ENCODE results near the gene AFG1L. TPM values are rescaled to one million over a fixed set of nuclear protein-coding genes. Genes with fewer than 3 reads are reported as not detected.

AFG1L gene
- total RNA-seq, 1 experiment from 2014 or later, result 8.2 TPM

DNA sequence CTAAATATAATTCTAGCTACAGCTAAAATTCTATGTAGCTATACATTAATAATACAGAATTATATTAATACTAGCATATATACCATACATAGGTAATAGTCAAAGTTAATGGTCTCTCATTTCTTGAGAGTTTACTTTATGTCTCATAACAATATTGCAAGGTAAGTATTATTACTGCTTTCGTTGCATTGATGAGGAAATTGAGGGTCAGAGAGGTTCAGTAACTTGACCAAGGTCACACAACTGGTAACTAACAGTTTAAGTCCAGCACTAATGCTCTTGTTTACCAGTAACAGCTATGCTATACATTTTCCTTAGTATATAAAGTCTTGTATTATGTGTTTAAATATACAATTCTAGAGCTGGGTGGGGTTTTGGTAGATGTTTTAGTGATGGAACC is 67.6 kb downstream of the AFG1L start:
- Mint-ChIP-seq H3K27me3 (ENCODE audit: insufficient read depth, unreplicated experiment) (no peaks in the 10 kb centered on the region), H3K27ac (ENCODE audit: low read depth, unreplicated experiment) (no peak overlapping the region), H3K36me3 (ENCODE audit: insufficient read depth, unreplicated experiment) (no peaks in the 10 kb centered on the region), H3K4me1 (ENCODE audit: insufficient read depth, unreplicated experiment) (peaks cover 5% of the 10 kb centered on the region), H3K9me3 (ENCODE audit: unreplicated experiment) (no peaks in the 10 kb centered on the region), H3K4me3 (ENCODE audit: unreplicated experiment) (no peak overlapping the region)
- DNase-seq (ENCODE audit: unreplicated experiment), result no peak
- ChIA-PET POLR2A (interaction anchor here (0.6 to 3.0 kb wide), 3 partner anchors 32 to 102 kb away, joined by 3 to 12 read pairs (median 5); partner anchors contain the start of genes AFG1L and SNX3), CTCF (no interaction called here)
- no TSS peak for BruUV-seq (replicated peaks)
- intact Hi-C loops (cut with micrococcal nuclease), result no loop called here
- TF ChIP-seq, protein P1, sequence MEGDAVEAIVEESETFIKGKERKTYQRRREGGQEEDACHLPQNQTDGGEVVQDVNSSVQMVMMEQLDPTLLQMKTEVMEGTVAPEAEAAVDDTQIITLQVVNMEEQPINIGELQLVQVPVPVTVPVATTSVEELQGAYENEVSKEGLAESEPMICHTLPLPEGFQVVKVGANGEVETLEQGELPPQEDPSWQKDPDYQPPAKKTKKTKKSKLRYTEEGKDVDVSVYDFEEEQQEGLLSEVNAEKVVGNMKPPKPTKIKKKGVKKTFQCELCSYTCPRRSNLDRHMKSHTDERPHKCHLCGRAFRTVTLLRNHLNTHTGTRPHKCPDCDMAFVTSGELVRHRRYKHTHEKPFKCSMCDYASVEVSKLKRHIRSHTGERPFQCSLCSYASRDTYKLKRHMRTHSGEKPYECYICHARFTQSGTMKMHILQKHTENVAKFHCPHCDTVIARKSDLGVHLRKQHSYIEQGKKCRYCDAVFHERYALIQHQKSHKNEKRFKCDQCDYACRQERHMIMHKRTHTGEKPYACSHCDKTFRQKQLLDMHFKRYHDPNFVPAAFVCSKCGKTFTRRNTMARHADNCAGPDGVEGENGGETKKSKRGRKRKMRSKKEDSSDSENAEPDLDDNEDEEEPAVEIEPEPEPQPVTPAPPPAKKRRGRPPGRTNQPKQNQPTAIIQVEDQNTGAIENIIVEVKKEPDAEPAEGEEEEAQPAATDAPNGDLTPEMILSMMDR (IDR thresholded peaks at IDR 0.05; ENCODE audit: unreplicated experiment), result no peak

DNA sequence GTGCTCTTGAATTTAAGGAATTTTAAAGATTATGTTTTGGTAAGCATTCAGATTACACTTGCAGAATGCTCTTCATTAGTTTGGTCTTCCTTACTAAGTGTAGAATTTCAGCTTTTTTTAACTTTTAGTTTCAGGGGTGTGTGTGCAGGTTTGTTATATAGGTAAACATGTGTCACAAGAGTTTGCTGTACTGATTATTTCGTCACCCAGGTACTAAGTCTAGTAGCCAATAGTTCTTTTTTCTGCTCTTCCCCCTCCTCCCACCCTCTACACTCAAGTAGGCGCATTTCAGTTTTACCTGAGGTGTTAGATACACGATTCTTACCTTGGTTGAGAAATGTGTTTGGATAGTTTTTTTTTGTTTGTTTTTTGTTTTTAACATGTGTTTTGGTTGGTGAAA is 68.3 kb downstream of the AFG1L start:
- TF ChIP-seq, protein P1 (IDR thresholded peaks at IDR 0.05; ENCODE audit: unreplicated experiment), result no peak
- Mint-ChIP-seq H3K4me3 (ENCODE audit: unreplicated experiment) (no peak overlapping the region), H3K4me1 (ENCODE audit: insufficient read depth, unreplicated experiment) (peaks cover 5% of the 10 kb centered on the region), H3K36me3 (ENCODE audit: insufficient read depth, unreplicated experiment) (no peaks in the 10 kb centered on the region), H3K9me3 (ENCODE audit: unreplicated experiment) (no peaks in the 10 kb centered on the region), H3K27ac (ENCODE audit: low read depth, unreplicated experiment) (no peak overlapping the region), H3K27me3 (ENCODE audit: insufficient read depth, unreplicated experiment) (no peaks in the 10 kb centered on the region)
- no peak for DNase-seq (ENCODE audit: unreplicated experiment)
- ChIA-PET CTCF (no interaction called here), POLR2A (interaction anchor here (0.6 to 3.0 kb wide), 3 partner anchors 32 to 102 kb away, joined by 3 to 12 read pairs (median 5); partner anchors contain the start of genes AFG1L and SNX3)
- BruUV-seq (replicated peaks), result no TSS peak
- intact Hi-C loops (cut with micrococcal nuclease), result no loop called here

DNA sequence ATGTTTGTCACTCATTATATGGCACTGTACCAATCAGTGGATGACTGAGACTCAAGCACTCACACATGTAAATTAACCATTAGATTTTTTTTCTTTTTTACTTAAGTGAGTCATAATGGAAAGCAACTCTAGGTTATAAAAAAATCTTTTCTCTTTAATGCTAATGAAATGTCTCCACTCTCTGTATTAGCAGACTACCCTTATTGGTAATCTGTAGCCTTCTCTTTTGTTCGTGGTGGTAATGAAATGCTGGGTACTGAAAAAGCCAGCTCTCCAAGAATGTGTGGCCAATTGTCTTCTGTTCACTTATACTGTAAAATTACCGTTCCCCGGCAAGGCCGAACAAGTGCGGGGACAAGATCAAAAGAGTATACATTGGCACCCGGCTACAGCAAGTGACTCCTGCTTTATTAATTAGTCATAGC is 69.0 kb downstream of the AFG1L start:
- POLR2A ChIA-PET, result interaction anchor here (0.6 to 3.0 kb wide), 4 partner anchors 9 to 266 kb away, joined by 3 to 12 read pairs (median 5); partner anchors contain the start of gene AFG1L
- peak overlapping the region; percentile 17 for H3K4me3 Mint-ChIP-seq (ENCODE audit: unreplicated experiment)
- CTCF ChIA-PET, result no interaction called here
- H3K36me3 Mint-ChIP-seq (ENCODE audit: insufficient read depth, unreplicated experiment), result no peaks in the 10 kb centered on the region
- H3K27ac Mint-ChIP-seq (ENCODE audit: low read depth, unreplicated experiment), result no peak overlapping the region
- TF ChIP-seq, protein P1 (IDR thresholded peaks at IDR 0.05; ENCODE audit: unreplicated experiment), result no peak
- peaks cover 5% of the 10 kb centered on the region for H3K4me1 Mint-ChIP-seq (ENCODE audit: insufficient read depth, unreplicated experiment)
- DNase-seq (ENCODE audit: unreplicated experiment), result peak; percentile 17
- H3K27me3 Mint-ChIP-seq (ENCODE audit: insufficient read depth, unreplicated experiment), result no peaks in the 10 kb centered on the region
- intact Hi-C loops (cut with micrococcal nuclease), result no loop called here
- BruUV-seq (replicated peaks), result no TSS peak
- H3K9me3 Mint-ChIP-seq (ENCODE audit: unreplicated experiment), result no peaks in the 10 kb centered on the region

DNA sequence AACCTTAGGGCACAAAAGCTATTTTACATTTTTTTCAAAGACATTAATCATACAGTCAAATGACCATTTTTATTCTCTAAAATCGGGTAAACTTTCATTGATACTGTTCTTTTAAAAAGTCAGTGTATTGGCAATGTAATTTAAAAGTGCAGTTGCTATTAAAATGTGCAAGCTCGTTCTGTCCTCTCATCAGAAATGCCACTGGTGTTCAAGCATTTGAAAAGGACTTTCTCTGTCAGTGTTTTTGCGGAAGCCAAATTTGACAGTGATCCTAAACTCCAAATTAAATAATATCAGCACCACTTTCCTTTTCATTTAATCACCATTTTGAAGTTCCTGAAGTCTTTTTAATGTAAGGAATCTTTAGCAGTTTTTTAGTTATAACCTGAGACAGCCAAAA is 69.6 kb downstream of the AFG1L start:
- POLR2A ChIA-PET, result interaction anchor here (0.6 to 3.0 kb wide), 3 partner anchors 9 to 267 kb away, joined by 3 to 12 read pairs (median 7); partner anchors contain the start of gene AFG1L
- DNase-seq (ENCODE audit: unreplicated experiment), result no peak

More for the DNA sequence above, 69.6 kb downstream of the AFG1L start:
- Mint-ChIP-seq H3K27ac (ENCODE audit: low read depth, unreplicated experiment) (no peak overlapping the region), H3K9me3 (ENCODE audit: unreplicated experiment) (no peaks in the 10 kb centered on the region), H3K4me1 (ENCODE audit: insufficient read depth, unreplicated experiment) (peaks cover 5% of the 10 kb centered on the region), H3K36me3 (ENCODE audit: insufficient read depth, unreplicated experiment) (no peaks in the 10 kb centered on the region), H3K27me3 (ENCODE audit: insufficient read depth, unreplicated experiment) (no peaks in the 10 kb centered on the region), H3K4me3 (ENCODE audit: unreplicated experiment) (peak overlapping the region; percentile 17)
- TF ChIP-seq, protein P1 (IDR thresholded peaks at IDR 0.05; ENCODE audit: unreplicated experiment), result no peak
- CTCF ChIA-PET, result interaction anchor here (0.6 kb wide), 1 partner anchor 77 kb away, joined by 3 read pairs; no protein-coding TSS in a partner anchor
- no TSS peak for BruUV-seq (replicated peaks)
- intact Hi-C loops (cut with micrococcal nuclease), result no loop called here

All from MCF 10A (cell line).